ENCODE data around the gene MCTS1.
"Not testable (repeated sequence)": the region's sequence is repeated elsewhere in the genome, so short reads cannot be mapped to it uniquely, and the experiment has no call there.

MCTS1 gene

GRCh38 chrX:120629667-120630537, 26.0 kb downstream of the MCTS1 start, which contains the start of gene C1GALT1C1:
Gene C1GALT1C1, minus strand, starts transcription at chrX:120630054. Its CDS starts 2,888 bp downstream, at chrX:120627166.
- DNase-seq = peak; percentile 99 to 100

GRCh38 chrX:120638619-120639018, 34.7 kb downstream of the MCTS1 start:
- DNase-seq = no peak

- no peak for DNase-seq
Observed at GRCh38 chrX:120642871-120643270, 39.0 kb downstream of the MCTS1 start.

DNA sequence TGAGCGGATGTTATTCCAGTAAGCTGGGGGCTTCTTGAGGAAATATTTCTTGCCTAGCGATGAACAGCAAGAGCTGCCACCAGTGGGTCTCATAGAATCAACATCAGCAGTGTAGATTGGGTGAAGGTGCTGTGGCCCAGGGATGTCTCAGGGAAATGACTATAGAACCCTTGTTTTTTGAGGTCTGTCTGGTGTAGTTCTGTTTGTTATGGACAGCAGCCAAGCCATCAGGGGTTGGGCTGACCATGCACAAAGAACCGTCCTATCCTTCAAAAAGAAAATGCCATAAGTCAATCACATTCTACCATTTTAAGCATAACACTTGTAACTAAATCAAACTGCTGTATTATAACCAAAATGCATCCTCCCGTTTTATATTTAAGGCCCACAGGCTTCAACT, 43.2 kb downstream of the MCTS1 start:
- no peak for DNase-seq

GRCh38 chrX:120652256-120652655, 48.4 kb downstream of the MCTS1 start:
- DNase-seq = not testable (repeated sequence)

GRCh38 chrX:120653000-120653399, 49.1 kb downstream of the MCTS1 start:
- DNase-seq = peak in 1 of 2 experiments; percentile 33

GRCh38 chrX:120660637-120661036, 56.7 kb downstream of the MCTS1 start:
- no peak for DNase-seq
